Stimulated activated CD4-positive, alpha-beta T cell treated with anti-CD3 and anti-CD28 coated beads, Interleukin-4, amount 100 ng/mL, for 4 hours (primary cell): ENCODE measurements around the gene ADAMTS4.

Source experiments
- DNase-seq, 2 experiments: peaks; one replicate each; pipeline ENCODE4 v3.0.0-alpha.2; 2020

The ADAMTS4 gene

GRCh38 chr1:161138431-161138830 lies 60.4 kb downstream of the ADAMTS4 start:
- no peak for DNase-seq

GRCh38 chr1:161137881-161138280 lies 61.0 kb downstream of the ADAMTS4 start:
- no peak for DNase-seq
